Measurements from ENCODE around the gene PPP2R2D.
"Not testable (repeated sequence)": the region's sequence is repeated elsewhere in the genome, so short reads cannot be mapped to it uniquely, and the experiment has no call there.

The PPP2R2D gene

GRCh38 chr10:131949041-131949862, 48.4 kb downstream of the PPP2R2D start:
- DNase-seq (ENCODE audit: low spot score), result no peak

DNA sequence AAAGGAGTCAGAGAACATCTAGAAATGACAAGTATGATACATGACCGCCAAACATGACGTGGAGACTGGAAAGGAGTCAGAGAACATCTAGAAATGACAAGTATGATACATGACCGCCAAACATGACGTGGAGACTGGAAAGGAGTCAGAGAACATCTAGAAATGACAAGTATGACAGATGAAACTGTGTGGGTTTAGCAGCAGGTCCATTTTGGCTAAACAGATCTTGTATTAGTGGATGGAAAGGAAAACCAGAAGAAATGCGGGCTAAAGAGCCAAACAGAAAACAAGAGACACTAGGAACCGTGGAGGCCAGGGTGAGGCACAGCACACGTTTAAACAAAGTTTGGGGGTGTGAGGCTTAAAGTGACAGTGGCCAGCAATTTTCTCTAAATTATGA, 49.1 kb downstream of the PPP2R2D start:
- DNase-seq (ENCODE audit: low spot score), result not testable (repeated sequence)

DNA sequence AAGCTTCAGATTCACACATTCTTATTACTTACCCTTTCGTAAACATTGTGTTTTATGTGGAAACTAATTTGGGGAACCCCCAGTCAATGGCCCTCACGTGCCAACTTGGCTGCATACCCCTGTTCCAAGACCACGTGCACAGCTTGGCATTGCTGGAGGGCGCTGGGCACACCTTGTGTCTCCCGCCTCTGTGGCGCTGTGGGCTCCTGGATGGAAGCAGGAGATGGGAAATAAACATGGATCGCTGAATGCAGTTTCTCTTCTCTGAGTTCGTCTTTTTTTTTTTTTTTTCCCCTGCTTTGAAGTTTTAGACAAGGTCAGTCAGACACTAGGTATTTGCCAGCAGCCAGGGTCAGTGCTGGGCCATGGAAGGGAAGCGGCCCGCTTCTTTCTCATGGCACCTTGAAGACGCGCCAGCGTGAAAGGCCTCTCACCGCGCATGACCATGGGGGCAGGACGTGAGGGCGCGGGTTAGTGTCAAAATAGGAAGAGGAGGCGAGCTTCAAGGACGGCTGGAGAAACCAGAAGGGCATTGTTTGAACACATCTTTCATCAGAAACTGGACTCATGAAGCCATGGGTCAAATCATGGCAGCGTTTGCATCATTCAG, 53.7 kb downstream of the PPP2R2D start:
- DNase-seq (ENCODE audit: low spot score), result no peak

GRCh38 chr10:131955591-131956340, 55.0 kb downstream of the PPP2R2D start:
- no peak for DNase-seq (ENCODE audit: low spot score)

DNA sequence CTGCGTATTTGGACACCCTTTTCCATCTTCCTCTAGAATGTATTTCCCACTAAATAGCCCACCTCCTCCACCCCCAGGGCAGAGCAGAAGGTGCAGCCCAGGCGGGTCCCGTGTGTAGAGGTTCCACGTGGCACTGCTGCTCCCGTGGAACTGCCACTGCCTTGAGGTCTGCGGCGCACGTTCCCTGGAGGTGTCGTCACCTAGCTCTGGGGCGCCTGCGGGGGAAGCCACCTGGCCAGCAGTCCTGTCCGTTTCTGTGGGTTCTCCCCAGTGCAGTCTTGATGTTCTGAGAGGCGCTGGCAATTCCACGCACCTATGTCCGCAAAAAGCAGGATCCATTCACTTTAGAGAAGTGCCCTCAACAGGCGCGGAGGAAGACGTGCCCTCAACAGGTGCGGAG, 59.0 kb downstream of the PPP2R2D start:
- DNase-seq (ENCODE audit: low spot score), result no peak

DNA sequence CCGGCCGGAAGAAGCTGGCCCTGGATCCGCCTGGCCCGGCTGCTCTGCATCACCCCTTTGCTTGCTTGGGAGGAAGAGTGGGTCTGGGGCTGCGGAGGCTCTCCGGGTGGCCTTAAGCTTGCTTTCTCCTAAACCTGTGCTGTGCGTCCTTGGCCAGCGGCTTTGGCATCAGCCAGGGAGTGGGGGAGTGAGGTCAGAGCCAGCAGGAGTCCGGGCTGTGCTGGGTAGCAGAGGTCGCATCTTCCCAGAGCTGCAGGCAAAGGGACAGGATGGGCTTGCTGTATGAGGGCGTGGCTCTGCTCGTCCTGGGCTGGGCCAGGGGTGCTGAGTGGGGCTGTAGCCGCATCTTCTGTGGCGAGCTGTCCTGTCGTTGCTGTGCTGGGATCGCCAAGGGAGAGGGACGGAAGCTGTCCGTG, 59.8 kb downstream of the PPP2R2D start:
- DNase-seq (ENCODE audit: low spot score), result no peak

DNA sequence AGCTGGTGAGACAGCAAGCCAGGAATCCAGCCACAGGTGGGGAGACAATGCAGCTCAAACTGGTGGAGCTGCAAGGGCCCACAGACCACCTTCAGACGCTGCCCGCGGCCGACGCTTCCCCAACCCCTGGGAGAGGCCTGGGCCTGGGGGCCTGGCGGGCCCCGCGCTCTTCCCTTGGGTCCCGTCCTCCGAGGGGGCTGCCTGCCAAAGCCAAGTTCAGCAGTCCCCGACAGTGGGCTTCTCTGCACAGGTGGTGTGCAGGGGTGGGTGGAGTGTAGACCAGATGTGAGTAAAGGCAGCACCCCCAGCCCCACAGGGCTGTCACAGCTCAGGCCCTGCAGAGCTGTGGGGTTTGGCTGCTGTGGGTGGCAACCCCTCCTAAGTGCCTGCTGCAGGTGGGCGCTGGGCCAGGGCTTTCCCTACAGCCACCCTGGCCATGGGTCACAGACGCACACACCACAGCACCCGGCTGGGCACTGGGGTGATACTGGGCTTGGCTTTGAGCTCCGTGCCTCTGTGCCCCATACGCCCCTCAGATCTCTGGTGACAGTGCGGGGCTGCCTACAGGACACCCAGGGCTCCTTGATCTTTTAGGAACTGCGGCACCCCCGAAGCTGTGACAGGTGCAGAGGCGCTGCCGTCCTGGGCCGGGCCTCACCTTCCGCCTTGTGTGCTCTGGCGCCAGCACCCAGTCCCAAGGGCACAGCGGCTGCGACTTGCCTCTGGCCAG, 60.4 kb downstream of the PPP2R2D start:
- no peak for DNase-seq (ENCODE audit: low spot score)

DNA sequence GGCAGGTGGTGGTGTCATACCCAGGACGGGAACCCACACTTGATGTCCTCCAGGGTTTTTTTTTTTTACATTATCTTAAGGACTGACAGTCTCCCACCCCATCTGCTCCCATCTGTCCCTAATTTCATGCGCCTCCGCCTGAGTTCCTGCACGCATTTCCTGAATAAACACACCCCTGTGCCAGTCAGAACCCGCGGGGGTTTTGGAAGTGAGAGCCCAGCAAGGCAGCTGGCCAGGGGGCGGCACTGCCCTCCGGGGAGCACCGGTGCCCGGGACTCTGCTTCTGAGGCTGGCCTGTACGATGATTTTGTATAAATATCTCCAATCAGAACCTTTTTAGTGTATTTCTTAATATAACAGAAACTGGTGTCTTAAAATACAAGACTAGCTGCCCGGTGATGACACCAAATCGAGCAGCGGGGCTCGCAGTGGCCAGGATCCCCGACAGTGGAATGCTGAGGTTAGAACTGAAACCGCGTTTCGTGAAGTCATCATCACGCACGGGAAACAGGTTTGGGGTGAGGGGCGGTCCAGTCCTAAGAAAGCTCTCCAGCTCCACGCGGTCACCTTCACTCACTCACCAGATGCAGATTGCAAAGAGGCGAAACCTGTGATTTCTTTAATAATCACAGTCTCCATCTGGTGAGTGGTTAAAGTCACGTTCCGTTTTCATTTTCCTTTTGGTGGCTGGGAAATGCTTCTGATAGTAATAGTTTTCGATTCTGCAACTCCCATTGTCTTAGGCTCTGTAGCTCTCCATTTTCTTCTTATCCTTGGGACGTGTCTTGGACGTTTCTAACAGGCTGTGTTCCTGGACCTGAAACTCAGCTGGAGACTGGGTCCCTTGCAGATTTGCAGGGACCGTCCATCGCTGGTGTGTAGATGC, 61.2 kb downstream of the PPP2R2D start:
- DNase-seq (ENCODE audit: low spot score), result no peak

DNA sequence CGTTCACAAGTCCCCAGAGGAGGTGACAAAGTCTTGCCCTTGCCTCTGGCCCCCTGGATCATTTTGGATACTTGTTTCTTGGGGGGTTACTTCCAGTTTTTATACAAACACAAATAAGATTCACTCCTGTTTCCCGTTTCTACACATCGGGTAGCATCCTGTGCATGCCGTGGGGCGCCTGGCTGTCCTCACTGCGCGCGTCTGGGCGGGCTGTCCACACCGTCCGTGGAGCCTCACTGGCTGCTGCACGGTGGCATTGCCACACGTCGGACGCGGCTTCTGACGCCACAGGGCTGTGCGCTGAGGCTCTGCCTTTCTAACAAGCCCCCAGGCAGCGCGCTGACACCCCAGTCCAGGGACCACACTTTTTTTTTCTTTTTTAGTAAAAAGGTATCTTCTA, 62.5 kb downstream of the PPP2R2D start:
- DNase-seq (ENCODE audit: low spot score), result no peak

DNA sequence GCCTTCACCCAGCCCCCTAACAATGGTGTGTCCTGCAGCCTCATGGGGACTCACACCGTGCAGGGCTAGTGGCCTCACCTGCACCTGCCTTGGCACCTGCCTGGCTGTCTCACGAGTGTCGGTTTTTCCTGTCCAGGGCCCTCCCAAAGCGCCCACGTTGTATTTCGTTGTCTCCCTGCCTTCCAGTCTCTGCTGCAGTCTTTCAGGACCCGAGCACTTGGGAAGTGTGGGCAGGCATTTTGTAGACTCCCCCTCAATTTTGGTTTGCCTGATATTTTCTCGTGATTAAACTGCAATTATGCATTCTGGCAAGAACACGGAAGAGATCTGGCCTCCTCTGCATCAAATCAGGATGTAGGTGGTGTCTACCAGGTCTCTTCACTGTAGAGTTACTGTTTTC, 63.0 kb downstream of the PPP2R2D start:
- no peak for DNase-seq (ENCODE audit: low spot score)

DNA sequence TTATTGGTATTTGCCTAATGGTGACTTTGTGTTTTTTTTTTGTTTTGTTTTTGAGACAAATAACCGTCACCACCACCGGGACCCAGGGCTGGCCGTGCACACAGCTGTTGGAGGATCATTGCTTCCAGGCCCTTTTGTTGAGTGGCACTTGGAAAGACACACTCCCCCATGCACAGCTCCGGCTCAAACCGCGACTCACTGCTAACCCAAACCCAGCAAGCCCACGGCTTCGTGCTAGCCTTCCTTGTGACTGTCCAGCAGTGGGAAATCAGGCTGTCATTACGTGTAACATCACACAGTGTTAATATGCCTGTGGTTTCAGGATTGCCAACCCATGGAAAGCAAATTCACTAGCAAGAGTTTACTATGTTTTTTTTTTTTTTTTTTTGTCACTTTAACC, 63.5 kb downstream of the PPP2R2D start:
- DNase-seq (ENCODE audit: low spot score), result no peak

- no peak for DNase-seq (ENCODE audit: low spot score)
Measured at GRCh38 chr10:131968949-131969348, 68.1 kb downstream of the PPP2R2D start.

- DNase-seq (ENCODE audit: low spot score), result no peak
Measured at GRCh38 chr10:131970946-131971345, 70.1 kb downstream of the PPP2R2D start.

DNA sequence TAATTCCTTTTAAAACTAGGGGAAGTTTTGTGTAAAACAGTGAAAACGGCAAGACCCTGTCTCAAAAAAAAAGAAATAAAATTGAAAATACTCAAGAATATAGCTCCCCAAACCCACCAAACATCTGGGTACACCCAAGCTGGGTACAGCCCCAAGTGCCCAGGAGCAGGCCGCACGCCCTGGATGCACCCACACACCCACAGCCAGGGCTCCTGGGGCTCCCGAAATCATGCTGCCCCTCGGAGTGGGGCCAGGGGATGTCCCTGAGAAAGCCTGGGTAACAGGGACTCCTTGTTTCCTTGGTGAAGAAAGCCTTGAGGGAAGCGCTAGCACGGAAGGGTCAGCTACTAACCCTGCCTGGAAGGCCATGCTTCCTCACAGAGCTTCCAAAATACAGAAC, 70.8 kb downstream of the PPP2R2D start:
- DNase-seq (ENCODE audit: low spot score), result no peak

DNA sequence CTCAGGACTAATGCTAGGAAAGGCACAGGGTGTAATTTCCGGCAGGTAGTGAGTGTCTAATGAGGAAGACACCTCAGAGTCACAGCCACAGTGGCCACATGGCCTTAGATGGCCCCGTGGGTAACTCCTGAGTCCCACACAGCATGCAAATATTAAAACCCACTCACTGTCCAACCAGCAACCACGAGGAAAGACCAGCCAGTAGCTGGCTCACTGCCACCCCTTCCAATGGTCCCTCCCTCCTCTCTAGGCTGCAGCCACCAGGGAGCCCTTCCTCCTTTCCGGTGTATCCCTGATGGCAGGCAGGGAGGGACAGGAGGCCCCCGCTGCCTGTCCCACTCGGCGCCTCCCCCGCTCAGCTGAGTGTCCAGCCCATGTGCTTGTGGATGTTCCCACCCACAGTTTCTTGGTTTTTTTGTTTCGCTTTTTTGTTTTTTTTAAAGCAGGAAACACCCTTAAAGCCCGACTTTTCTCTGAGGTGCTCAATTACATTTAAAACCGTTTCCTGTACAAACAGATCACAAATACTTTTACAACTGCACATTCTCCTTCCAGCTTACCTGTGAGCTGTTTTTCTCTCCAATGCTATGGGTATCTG, 71.8 kb downstream of the PPP2R2D start:
- DNase-seq (ENCODE audit: low spot score), result peak; percentile 49

DNA sequence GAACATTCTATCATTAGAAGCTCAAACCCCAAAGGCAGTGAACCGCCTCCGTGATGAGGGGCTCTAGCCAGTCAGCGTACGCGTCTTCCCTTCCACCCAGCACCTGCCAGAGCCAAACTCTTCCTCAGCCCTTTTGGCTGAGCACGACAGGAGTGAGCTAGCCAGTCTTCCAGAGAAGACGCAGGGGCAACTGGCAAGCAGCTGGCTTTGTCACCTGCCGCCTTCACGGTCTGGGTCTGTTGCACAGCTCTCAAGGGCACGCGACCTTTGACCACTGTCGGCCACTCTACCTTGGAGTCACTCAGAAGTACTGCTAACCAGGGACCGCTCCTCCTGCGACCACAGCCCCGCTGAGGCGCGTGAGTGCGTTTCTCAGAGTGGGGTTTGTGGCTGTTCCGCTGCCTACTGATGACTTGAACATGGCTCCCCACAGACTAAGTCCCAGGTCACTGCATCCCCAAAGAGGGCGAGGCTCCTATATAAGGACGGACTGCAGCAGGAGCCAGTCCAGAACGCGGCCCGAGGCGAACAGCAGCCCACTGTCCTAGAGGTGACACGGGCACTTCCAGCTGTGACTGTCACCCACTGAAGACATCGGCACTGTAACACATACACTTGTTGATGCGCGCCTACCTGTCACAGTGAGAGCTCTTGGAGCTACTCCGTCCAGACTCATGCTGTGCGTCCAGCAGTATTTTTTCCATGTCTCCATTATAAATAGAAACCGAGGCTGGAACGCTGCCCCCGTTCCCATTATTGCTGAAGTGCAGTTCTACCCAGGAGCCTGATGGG, 72.5 kb downstream of the PPP2R2D start:
- no peak for DNase-seq (ENCODE audit: low spot score)

- DNase-seq (ENCODE audit: low spot score), result no peak
Measured at GRCh38 chr10:131974034-131974817, 73.4 kb downstream of the PPP2R2D start.

- DNase-seq (ENCODE audit: low spot score), result no peak
Measured at GRCh38 chr10:131975003-131975402, 74.2 kb downstream of the PPP2R2D start.

DNA sequence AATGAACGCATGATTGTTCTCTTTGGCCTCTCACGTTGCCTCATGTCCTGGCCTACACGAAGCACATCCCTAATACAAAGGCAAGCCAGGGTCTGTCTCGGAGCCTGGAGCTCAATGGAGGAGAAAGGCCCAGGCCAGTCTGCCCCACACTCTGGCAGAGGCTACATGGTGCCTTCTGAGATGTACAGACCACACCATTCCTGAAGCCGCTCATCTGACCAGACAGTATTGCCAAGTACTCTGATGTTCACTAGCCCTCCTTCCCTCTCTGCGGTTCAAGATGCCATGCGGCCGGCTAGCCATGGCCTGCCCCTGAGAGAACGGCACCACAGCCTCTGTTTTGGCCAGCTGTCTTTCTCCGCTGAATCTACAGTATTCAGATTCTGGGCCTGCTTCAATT, 75.0 kb downstream of the PPP2R2D start:
- no peak for DNase-seq (ENCODE audit: low spot score)

Measured in kidney capillary endothelial cell (primary cell).